GF-D8 (cell line): ENCODE results near the gene LANCL3.
"Not testable (repeated sequence)": the region's sequence is repeated elsewhere in the genome, so short reads cannot be mapped to it uniquely, and the experiment has no call there.

Experiments used
- DNase-seq: peaks from one replicate; lab custom pipeline; 2025; lab: John Stamatoyannopoulos, UW

Gene LANCL3

GRCh38 chrX:37571426-37572107, at the start of gene LANCL3:
Gene LANCL3, plus strand, starts transcription at chrX:37571661. Its CDS starts 210 bp downstream, at chrX:37571871.
- DNase-seq = not testable (repeated sequence)

- DNase-seq = not testable (repeated sequence)
Measured at GRCh38 chrX:37523673-37524072, 47.8 kb upstream of the LANCL3 start.

GRCh38 chrX:37541991-37542390, 29.5 kb upstream of the LANCL3 start:
- DNase-seq = no peak

- DNase-seq = no peak
Measured at GRCh38 chrX:37542791-37543190, 28.7 kb upstream of the LANCL3 start.

GRCh38 chrX:37543324-37543723, 28.1 kb upstream of the LANCL3 start:
- no peak for DNase-seq

- DNase-seq = not testable (repeated sequence)
Measured at GRCh38 chrX:37544531-37544930, 26.9 kb upstream of the LANCL3 start.

GRCh38 chrX:37545066-37545465, 26.4 kb upstream of the LANCL3 start:
- DNase-seq = no peak

- DNase-seq = not testable (repeated sequence)
Measured at GRCh38 chrX:37549619-37550018, 21.8 kb upstream of the LANCL3 start.

GRCh38 chrX:37553476-37553875, 18.0 kb upstream of the LANCL3 start:
- no peak for DNase-seq

- not testable (repeated sequence) for DNase-seq
Measured at GRCh38 chrX:37565254-37565653, 6.2 kb upstream of the LANCL3 start.

- DNase-seq = not testable (repeated sequence)
Measured at GRCh38 chrX:37570349-37570748, 1.1 kb upstream of the LANCL3 start.

- not testable (repeated sequence) for DNase-seq
Measured at GRCh38 chrX:37572108-37572587, 687 bp downstream of the LANCL3 start.

- not testable (repeated sequence) for DNase-seq
Measured at GRCh38 chrX:37573121-37573520, 1.7 kb downstream of the LANCL3 start.

- DNase-seq = no peak
Measured at GRCh38 chrX:37578045-37578444, 6.6 kb downstream of the LANCL3 start.

GRCh38 chrX:37580080-37580479, 8.6 kb downstream of the LANCL3 start:
- no peak for DNase-seq

- not testable (repeated sequence) for DNase-seq
Measured at GRCh38 chrX:37587337-37587736, 15.9 kb downstream of the LANCL3 start.

- DNase-seq = no peak
Measured at GRCh38 chrX:37590047-37590446, 18.6 kb downstream of the LANCL3 start.

- no peak for DNase-seq
Measured at GRCh38 chrX:37594755-37595382, 23.4 kb downstream of the LANCL3 start.

GRCh38 chrX:37599729-37600128, 28.3 kb downstream of the LANCL3 start:
- no peak for DNase-seq

- no peak for DNase-seq
Measured at GRCh38 chrX:37603938-37604409, 32.5 kb downstream of the LANCL3 start.

- no peak for DNase-seq
Measured at GRCh38 chrX:37607243-37607642, 35.8 kb downstream of the LANCL3 start.

GRCh38 chrX:37608156-37608555, 36.7 kb downstream of the LANCL3 start:
- DNase-seq = no peak

- no peak for DNase-seq
Measured at GRCh38 chrX:37609727-37610126, 38.3 kb downstream of the LANCL3 start.
